HepG2 (cell line): ENCODE measurements around the gene TCF20. TPM values are rescaled to one million over a fixed set of nuclear protein-coding genes. Genes with fewer than 3 reads are reported as not detected.

Source experiments
- ATAC-seq: fragments of 200-7000 bp; cut with Tn5 transposase; 3 replicates; pipeline ENCODE4 v1.9.1; 2020; ENCODE audit warnings: mild to moderate bottlenecking, moderate library complexity
- BruUV-seq: library from RNA; stranded (reverse); fragments of 400-500 nt; replicated peaks from 2 replicates; lab custom pipeline; 2021; lab: Mats Ljungman, UMichigan
- CTCF ChIA-PET: fragments of 300-600 bp; formaldehyde crosslinking; extraction: SDS; loops from one replicate; lab custom pipeline; 2021; ENCODE audit warnings: low total read pairs, inconsistent platforms, low intra/inter-chr PET ratio; lab: Yijun Ruan, JAX
- POLR2A ChIA-PET: fragments of 350-600 bp; sonication (Branson Sonifier 250); formaldehyde crosslinking; loops from one replicate; lab custom pipeline; 2020; ENCODE audit warnings: antibody characterized with exemption, inconsistent platforms; lab: Yijun Ruan, JAX
- DNase-seq: peaks from one replicate; pipeline ENCODE4 v3.0.0-alpha.2; 2015; ENCODE audit warnings: low spot score
- FAIRE-seq: peaks from 3 replicates; lab custom pipeline; 2011; peaks lifted over from hg19 to GRCh38; lab: Jason Lieb, UNC
- H2AFZ ChIP-seq: one replicate; pipeline ENCODE4 v1.6.1; 2011; ENCODE audit warnings: low read length, inconsistent platforms
- H3K27ac ChIP-seq: fragments of 300-600 bp; 3 replicates; pipeline ENCODE4 v1.8.0; 2011; ENCODE audit warnings: mixed run types, mild to moderate bottlenecking, mixed read lengths, low read length, inconsistent platforms; ENCODE audit not compliant: insufficient read depth; ENCODE audit errors: extremely low read length
- H3K27me3 ChIP-seq, 2 experiments: fragments of 200-600 bp in 1 of 2; 2 replicates in 1 of 2; 3 replicates in 1 of 2; pipeline versions ENCODE4 v1.6.0 to v1.8.0; 2011; ENCODE audit warnings: low read length in 2 of 2, mild to moderate bottlenecking in 2 of 2, moderate library complexity in 2 of 2, inconsistent platforms in 1 of 2; ENCODE audit not compliant: insufficient read depth in 2 of 2, control insufficient read depth in 1 of 2
- H3K36me3 ChIP-seq, 2 experiments: fragments of 200-600 bp in 1 of 2; replicated peaks in 1 of 2; 2 replicates in 1 of 2; 3 replicates in 1 of 2; pipeline versions ENCODE4 v1.5.1 to v1.8.0; 2011; ENCODE audit warnings: low read length in 2 of 2, inconsistent platforms in 1 of 2; ENCODE audit not compliant: insufficient read depth in 2 of 2, control insufficient read depth in 1 of 2
- H3K4me1 ChIP-seq: 2 replicates; pipeline ENCODE4 v1.5.1; 2012; ENCODE audit warnings: low read length, inconsistent platforms; ENCODE audit not compliant: insufficient read depth
- H3K4me2 ChIP-seq: 2 replicates; pipeline ENCODE4 v1.6.0; 2011; ENCODE audit warnings: low read depth, low read length, inconsistent platforms
- H3K4me3 ChIP-seq, 3 experiments: fragments of 200-600 bp in 1 of 3; sonication (generic), shearing (Covaris generic) in 1 of 3; replicated peaks in 1 of 3; 2 replicates each; pipeline ENCODE4 v1.5.1; 2011 to 2016; ENCODE audit warnings: low read length in 3 of 3, inconsistent platforms in 2 of 3, low read depth in 2 of 3, mild to moderate bottlenecking in 2 of 3, control low read depth in 1 of 3, mixed read lengths in 1 of 3; ENCODE audit not compliant: insufficient read depth in 1 of 3
- H3K79me2 ChIP-seq: one replicate; pipeline ENCODE4 v1.6.1; 2011; ENCODE audit warnings: low read length, inconsistent platforms; ENCODE audit not compliant: insufficient read depth
- H3K9ac ChIP-seq: 2 replicates; pipeline ENCODE4 v1.6.0; 2011; ENCODE audit warnings: mild to moderate bottlenecking, low read depth, low read length, inconsistent platforms; ENCODE audit not compliant: insufficient read depth
- H3K9me3 ChIP-seq: 2 replicates; pipeline ENCODE4 v1.5.1; 2012; ENCODE audit warnings: mild to moderate bottlenecking, low read length
- H4K20me1 ChIP-seq: 2 replicates; pipeline ENCODE4 v1.6.0; 2011; ENCODE audit warnings: inconsistent platforms, mild to moderate bottlenecking, low read length, moderate library complexity; ENCODE audit not compliant: insufficient read depth
- CREBL2 ChIP-seq: sonication (generic); formaldehyde crosslinking; IDR thresholded peaks from 2 replicates; pipeline ENCODE4 v1.8.1; 2023; ENCODE audit warnings: missing genetic modification reagents, mild to moderate bottlenecking, borderline replicate concordance
- E2F1 ChIP-seq: sonication (generic); formaldehyde crosslinking; IDR thresholded peaks from 2 replicates; pipeline ENCODE4 v1.5.0; 2020; ENCODE audit warnings: missing genetic modification reagents
- FOXP1 ChIP-seq, 2 experiments: fragments of 450-650 bp in 1 of 2; IDR thresholded peaks; 2 replicates each; pipeline ENCODE4 v1.6.1; 2017 to 2018; ENCODE audit warnings: antibody characterized with exemption in 1 of 2
- KDM6A ChIP-seq: IDR thresholded peaks from 2 replicates; pipeline ENCODE4 v1.6.1; 2016; ENCODE audit warnings: low read depth
- SMAD9 ChIP-seq: sonication (generic); formaldehyde crosslinking; IDR thresholded peaks from 2 replicates; pipeline ENCODE4 v1.5.1; 2020; ENCODE audit warnings: mild to moderate bottlenecking, missing genetic modification reagents
- ZNF33A ChIP-seq: sonication (generic); formaldehyde crosslinking; IDR thresholded peaks from 2 replicates; pipeline ENCODE4 v1.5.1; 2020; ENCODE audit warnings: missing genetic modification reagents, mild to moderate bottlenecking, moderate library complexity, borderline replicate concordance
- ZNF550 ChIP-seq: sonication (generic); formaldehyde crosslinking; IDR thresholded peaks from 2 replicates; pipeline ENCODE4 v1.4.0; 2020; ENCODE audit warnings: mild to moderate bottlenecking, missing genetic modification reagents, borderline replicate concordance
- ZNF614 ChIP-seq: IDR thresholded peaks from 2 replicates; pipeline ENCODE4 v1.6.1; 2018; ENCODE audit warnings: missing biosample characterization, missing genetic modification reagents, inconsistent platforms, borderline replicate concordance
- ZNF670 ChIP-seq: sonication (generic); formaldehyde crosslinking; IDR thresholded peaks from 2 replicates; pipeline ENCODE4 v1.8.0; 2022; ENCODE audit warnings: mild to moderate bottlenecking, missing genetic modification reagents, borderline replicate concordance
- ZNF777 ChIP-seq: sonication (generic); formaldehyde crosslinking; IDR thresholded peaks from 2 replicates; pipeline ENCODE4 v1.4.0; 2020; ENCODE audit warnings: missing genetic modification reagents
- WGBS: methylation state at CpG from one replicate; pipeline ENCODE4 v1.1.6; 2017; ENCODE audit warnings: low lambda C conversion rate; 5-methylcytosine and 5-hydroxymethylcytosine counted together
- in situ Hi-C: cut with HindIII; loops from 2 replicates; pipeline ENCODE4 v1.10.0; 2017; ENCODE audit warnings: low pct_unique_long_range_greater_than_20kb; ENCODE audit not compliant: extremely low pct_ligation_motif_present
- intact Hi-C: fragments of 100-400 bp; cut with micrococcal nuclease; formaldehyde crosslinking; loops from one replicate; pipeline ENCODE4 v1.10.0; 2022; ENCODE audit not compliant: unreplicated experiment
- polyA plus RNA-seq, 8 experiments: library from polyadenylated mRNA; depleted of rRNA in 3 of 8; stranded (reverse) in 7 of 8; unstranded in 1 of 8; fragments of >200 nt; fragmentation: Illumina TruSeq in 4 of 8; extraction: Trizol in 4 of 8; gene quantifications; 2 replicates each; pipeline versions ENCODE4 v1.2.1 to v1.2.3, GENCODE V29; 2011 to 2016; ENCODE audit warnings: low read depth in 4 of 8, missing spikeins in 1 of 8, mixed read lengths in 1 of 8; ENCODE audit not compliant: insufficient read depth in 1 of 8
- total RNA-seq, 5 experiments: library from RNA; depleted of rRNA; stranded (reverse); fragments of >200 nt; fragmentation: Illumina TruSeq; extraction: Trizol; gene quantifications; 2 replicates each; pipeline ENCODE4 v1.2.3, GENCODE V29; 2016; ENCODE audit warnings: low read depth in 1 of 5

TCF20 gene
- total and polyA plus RNA-seq, 2 of the 13 experiments (the other 11 are each of a cell fraction or from before 2014, with no cell fraction given): 12.8 to 23.7 TPM

GRCh38 chr22:42275176-42275575, 4.7 kb upstream of the TCF20 start:
- intact Hi-C loops: no loop called here
- no peak for ATAC-seq
- H2AFZ ChIP-seq: no peak overlapping the region
- TF ChIP-seq FOXP1 (IDR thresholded peaks at IDR 0.05): no peak
- TF ChIP-seq FOXP1 (CRISPR knock-in tag; IDR thresholded peaks at IDR 0.05): no peak
- TF ChIP-seq KDM6A: no peak
- TF ChIP-seq ZNF614 (CRISPR knock-in tag): no peak
- TF ChIP-seq ZNF550: no peak
- no peak for TF ChIP-seq ZNF670 (CRISPR knock-in tag)
- no peak for TF ChIP-seq E2F1
- no peak for TF ChIP-seq CREBL2
- no peak for TF ChIP-seq SMAD9 (CRISPR knock-in tag)
- no peak for TF ChIP-seq ZNF33A (CRISPR knock-in tag)
- TF ChIP-seq ZNF777 (CRISPR knock-in tag): no peak
- peaks cover 1 to 4% of the 10 kb centered on the region in 2 experiments; a peak in 3 of 5 replicates for H3K36me3 ChIP-seq
- H3K79me2 ChIP-seq: peaks cover 3% of the 10 kb centered on the region
- CTCF ChIA-PET: no interaction called here
- H3K4me1 ChIP-seq: peaks cover 11% of the 10 kb centered on the region
- POLR2A ChIA-PET: no interaction called here
- BruUV-seq: no TSS peak
- no peaks in the 10 kb centered on the region for H3K9me3 ChIP-seq
- DNase-seq: no peak
- H3K4me3 ChIP-seq: no peak overlapping the region
- no peaks in the 10 kb centered on the region for H4K20me1 ChIP-seq
- no peak overlapping the region for H3K27ac ChIP-seq
- in situ Hi-C loops: no loop called here
- no peak for FAIRE-seq
- 91% methylated on average over 8 of the region's 13 CpGs for WGBS
- H3K27me3 ChIP-seq: no peaks in the 10 kb centered on the region
- H3K4me2 ChIP-seq: no peak overlapping the region
- no peak overlapping the region for H3K9ac ChIP-seq
